Measurements from ENCODE around the gene MAP3K4.

GRCh38 chr6:161066511-161066910 lies 74.9 kb downstream of the MAP3K4 start:
- TF ChIP-seq, protein P1, sequence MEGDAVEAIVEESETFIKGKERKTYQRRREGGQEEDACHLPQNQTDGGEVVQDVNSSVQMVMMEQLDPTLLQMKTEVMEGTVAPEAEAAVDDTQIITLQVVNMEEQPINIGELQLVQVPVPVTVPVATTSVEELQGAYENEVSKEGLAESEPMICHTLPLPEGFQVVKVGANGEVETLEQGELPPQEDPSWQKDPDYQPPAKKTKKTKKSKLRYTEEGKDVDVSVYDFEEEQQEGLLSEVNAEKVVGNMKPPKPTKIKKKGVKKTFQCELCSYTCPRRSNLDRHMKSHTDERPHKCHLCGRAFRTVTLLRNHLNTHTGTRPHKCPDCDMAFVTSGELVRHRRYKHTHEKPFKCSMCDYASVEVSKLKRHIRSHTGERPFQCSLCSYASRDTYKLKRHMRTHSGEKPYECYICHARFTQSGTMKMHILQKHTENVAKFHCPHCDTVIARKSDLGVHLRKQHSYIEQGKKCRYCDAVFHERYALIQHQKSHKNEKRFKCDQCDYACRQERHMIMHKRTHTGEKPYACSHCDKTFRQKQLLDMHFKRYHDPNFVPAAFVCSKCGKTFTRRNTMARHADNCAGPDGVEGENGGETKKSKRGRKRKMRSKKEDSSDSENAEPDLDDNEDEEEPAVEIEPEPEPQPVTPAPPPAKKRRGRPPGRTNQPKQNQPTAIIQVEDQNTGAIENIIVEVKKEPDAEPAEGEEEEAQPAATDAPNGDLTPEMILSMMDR (IDR thresholded peaks at IDR 0.05) = no peak
- TF ChIP-seq POLR2AphosphoS5 (IDR thresholded peaks at IDR 0.05) = no peak
- TF ChIP-seq EP300 (IDR thresholded peaks at IDR 0.05) = no peak

Data from stomach (tissue), 4 donors.